Muscle of back (tissue), 11 donors: ENCODE data around the gene KLHL40. TPM values are rescaled to one million over a fixed set of nuclear protein-coding genes. Genes with fewer than 3 reads are reported as not detected.

ENCODE experiments used
- DNase-seq, 3 donors: peaks; one replicate each; pipeline versions ENCODE4 v3.0.0 to v3.0.0-alpha.2; 2013
- polyA plus RNA-seq, 10 donors: library from polyadenylated mRNA; unstranded; fragments of 120-200 nt; gene quantifications; one replicate each; pipeline ENCODE4 v1.2.1, GENCODE V29; 2013; ENCODE audit not compliant: insufficient read length in 10 of 10

The KLHL40 gene
- polyA plus RNA-seq, 10 donors, result 69.8 to 138 (median 122) TPM

GRCh38 chr3:42736531-42736930 lies 51.2 kb downstream of the KLHL40 start:
- no peak for DNase-seq

DNA sequence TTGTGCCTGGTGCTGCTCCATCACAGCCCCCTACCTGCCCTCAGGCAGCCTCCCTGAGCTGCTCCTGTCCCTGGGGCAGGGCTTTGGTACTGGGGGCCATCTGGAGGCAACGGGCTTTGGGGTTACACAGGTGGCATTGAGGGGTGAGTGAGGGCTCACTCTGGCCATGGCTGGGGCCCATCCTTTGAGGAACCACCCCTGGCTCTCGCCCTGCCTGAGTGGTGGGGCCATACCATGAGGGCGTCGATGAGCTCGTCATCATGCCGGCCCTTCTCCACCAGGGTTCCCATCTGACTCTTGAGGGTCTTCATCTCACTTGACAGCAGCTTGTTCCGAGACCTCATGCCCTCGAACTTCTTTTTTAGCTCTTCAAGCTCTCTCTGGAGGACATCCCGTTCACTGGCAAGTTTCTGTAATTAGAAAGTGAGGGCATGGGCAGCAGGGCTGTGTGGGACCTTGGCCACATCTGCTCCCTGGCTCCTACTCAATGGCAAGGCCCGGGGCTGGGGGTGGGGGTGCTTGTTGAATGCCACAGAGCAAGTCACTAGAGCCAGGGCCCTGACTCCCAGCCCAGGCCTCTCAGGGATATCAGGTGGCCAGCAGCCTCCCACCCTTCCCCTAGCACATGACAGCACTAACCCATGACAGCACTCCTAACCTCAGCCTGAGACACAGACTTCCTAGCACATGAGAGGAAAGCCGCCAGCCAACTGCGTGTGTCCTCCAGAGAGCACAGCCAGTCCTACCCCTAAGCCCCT lies 54.2 kb downstream of the KLHL40 start:
- DNase-seq, result peak; percentile 26 to 54 (median 35)

DNA sequence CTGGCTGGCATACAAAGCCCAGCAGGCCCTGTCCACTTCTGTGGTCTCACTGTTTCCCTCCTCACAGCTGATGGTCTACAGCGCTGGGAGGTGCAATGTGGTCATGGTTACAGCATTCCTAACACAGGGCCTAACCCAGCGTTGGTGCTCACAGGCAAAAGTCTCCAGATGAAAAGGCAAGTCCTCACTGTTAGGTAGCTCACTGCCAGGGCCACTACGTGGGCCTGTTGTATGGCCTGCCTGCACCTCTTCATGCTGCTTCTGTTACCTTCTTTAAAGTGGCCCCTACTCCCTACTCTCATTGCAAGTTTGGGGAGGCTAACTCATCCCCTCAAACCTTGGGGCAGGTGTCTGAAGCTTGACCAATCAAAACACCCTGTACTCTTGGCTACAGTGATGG lies 56.5 kb downstream of the KLHL40 start:
- DNase-seq, result no peak

Other genes with a start within 250 kb of the KLHL40 start
- 1 to 10 TPM in 8 of 10 donors, under 1 TPM in 2; 0.75 to 4.5 (median 1.9) TPM for gene VIPR1, start 182.9 kb upstream of the KLHL40 start, polyA plus RNA-seq
- gene SEC22C, start 103.6 kb upstream of the KLHL40 start, polyA plus RNA-seq, result 10 to 100 TPM; 18.4 to 27.8 (median 24.4) TPM
- gene SS18L2, start 94.7 kb upstream of the KLHL40 start, polyA plus RNA-seq, result 10 to 100 TPM; 10.5 to 19.5 (median 12.7) TPM
- 100 to 1,000 TPM in 4 of 10 donors, 10 to 100 TPM in 6; 39.3 to 141 (median 64.6) TPM for gene NKTR, start 84.9 kb upstream of the KLHL40 start, polyA plus RNA-seq
- 10 to 100 TPM; 26.3 to 37.7 (median 28.4) TPM for gene ZBTB47, start 31.8 kb upstream of the KLHL40 start, polyA plus RNA-seq
- gene HHATL, start 17.3 kb downstream of the KLHL40 start, polyA plus RNA-seq, result 10 to 100 TPM; 20.7 to 85.0 (median 48.6) TPM
- gene CCDC13, start 87.7 kb downstream of the KLHL40 start, polyA plus RNA-seq, result under 1 TPM; 0.24 to 0.96 (median 0.44) TPM
- 10 to 100 TPM; 76.6 to 96.1 (median 84.9) TPM for gene HIGD1A, start 119.0 kb downstream of the KLHL40 start, polyA plus RNA-seq
- gene ACKR2, start 123.9 kb downstream of the KLHL40 start, polyA plus RNA-seq, result under 1 TPM; 0.17 to 0.72 (median 0.55) TPM
- under 1 TPM in 8 of 10 donors, not detected in 2; 0.03 to 0.12 (median 0.07) TPM for gene CYP8B1, start 190.3 kb downstream of the KLHL40 start, polyA plus RNA-seq
- 10 to 100 TPM; 10.1 to 28.6 (median 15.3) TPM for gene ZNF662, start 220.6 kb downstream of the KLHL40 start, polyA plus RNA-seq